HG02884 (cell line): ENCODE measurements around the gene ADAMTS2.

Experiments
- ATAC-seq: cut with Tn5 transposase; IDR thresholded peaks from one replicate; pipeline ENCODE4 v1.9.1; 2021; ENCODE audit warnings: mild to moderate bottlenecking, moderate library complexity; ENCODE audit not compliant: unreplicated experiment

ADAMTS2 gene

DNA sequence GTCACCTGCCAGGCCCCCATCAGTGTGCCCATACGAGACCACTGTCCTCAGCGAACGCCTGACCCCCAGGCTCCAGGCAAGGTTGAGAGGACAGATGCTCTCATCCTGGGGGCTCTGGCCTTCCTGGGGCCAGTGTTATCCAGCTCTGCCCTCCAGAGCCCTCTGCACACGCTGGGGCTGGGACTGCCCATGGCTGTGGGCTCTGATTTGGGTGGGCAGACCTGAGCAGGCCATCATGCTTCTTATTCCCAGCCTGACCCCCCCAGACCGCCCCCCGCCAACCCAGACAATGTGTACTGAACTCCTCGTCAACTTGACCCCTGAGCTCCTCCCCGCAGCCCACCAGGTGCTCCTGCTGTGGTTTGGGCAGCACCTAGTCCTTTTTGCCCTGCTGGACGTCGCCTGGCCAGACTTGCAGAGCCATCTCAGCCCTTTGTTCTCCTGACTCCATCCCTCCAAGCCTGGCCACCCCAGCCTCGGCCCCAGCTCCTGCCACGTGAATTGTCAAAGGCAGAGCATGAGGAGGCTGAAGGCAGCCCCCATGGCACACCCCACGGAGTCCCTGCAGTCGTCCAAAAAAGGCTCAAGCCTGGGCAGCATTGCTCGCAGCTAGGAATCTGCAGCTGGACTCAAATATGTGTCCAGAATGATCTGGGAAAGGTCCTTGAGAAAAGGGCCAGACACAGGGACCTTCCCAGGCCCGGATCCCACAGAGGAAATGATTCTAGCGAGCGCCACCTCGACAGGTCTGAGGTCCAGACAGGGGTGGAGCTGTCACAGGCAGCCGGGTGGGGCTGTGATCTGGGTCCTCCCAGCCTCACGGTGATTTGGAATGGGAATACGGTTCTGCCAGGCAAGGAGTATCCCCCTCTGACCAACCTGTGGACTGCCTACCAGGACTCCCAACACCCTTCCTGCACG, 87.0 kb downstream of the ADAMTS2 start:
- ATAC-seq = no peak

DNA sequence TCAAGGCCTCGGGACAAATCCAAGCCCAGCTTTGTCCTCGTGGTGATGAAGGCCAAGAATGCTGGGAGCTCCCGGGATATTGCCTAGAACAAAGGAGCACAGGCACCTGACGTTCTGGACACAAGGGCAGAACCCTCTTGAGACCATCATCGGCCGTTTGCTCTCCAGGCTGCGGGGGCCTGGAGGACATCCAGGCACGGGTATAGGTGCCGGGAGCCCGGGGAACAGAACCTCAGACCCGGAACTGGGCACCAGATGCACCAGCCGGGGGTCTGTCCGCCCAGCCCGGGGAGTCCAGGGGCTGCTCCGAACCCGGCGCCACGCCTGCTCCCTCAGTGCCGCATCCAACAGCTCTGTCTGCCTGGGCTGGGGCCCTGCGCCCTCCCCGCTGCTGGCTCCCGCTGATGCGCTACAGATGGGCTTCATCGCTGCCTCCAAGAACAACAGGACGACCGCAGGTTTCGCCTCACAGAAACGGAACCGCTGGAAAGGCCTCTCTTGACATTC, 88.0 kb downstream of the ADAMTS2 start:
- ATAC-seq = no peak

DNA sequence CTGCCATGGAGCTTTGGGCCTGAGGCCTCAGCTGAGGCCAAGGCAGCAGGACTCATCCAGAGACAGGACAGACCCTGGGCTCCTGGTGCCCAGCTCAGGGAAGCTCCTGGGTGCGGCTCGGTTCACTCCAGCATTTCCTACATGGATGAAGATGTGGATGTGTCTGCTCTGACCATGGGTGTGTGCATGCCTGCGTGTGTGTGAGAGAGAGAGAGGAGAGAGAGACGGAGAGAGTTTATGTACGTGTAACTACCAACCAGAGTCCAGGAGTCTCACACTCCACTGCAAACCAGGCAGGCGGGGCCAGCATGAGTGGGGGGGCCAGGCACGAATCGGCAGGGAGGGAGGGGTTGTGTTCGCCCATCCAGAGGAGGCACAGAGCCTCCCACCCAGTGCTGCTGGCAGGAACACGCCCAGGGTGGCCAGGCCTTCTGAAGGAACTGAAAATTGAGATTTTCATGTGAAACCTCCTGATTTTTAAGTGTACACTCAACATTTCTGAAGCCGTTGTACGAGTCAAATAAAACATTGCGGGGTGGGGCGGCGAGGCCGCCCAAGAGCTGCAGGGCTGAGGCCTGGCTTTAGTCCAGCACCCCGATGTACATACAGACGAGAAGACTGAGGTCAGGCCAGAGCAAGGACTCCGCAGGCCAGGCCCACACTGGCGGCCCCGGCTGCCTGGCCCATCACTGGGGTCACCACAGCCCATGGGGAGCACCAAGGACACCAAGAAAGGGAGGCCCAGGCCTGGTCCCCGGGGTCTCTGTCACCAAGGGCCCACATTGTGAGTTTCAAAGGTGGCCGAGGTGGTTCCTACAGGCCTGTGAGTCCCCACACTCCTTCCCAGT, 88.7 kb downstream of the ADAMTS2 start:
- no peak for ATAC-seq

DNA sequence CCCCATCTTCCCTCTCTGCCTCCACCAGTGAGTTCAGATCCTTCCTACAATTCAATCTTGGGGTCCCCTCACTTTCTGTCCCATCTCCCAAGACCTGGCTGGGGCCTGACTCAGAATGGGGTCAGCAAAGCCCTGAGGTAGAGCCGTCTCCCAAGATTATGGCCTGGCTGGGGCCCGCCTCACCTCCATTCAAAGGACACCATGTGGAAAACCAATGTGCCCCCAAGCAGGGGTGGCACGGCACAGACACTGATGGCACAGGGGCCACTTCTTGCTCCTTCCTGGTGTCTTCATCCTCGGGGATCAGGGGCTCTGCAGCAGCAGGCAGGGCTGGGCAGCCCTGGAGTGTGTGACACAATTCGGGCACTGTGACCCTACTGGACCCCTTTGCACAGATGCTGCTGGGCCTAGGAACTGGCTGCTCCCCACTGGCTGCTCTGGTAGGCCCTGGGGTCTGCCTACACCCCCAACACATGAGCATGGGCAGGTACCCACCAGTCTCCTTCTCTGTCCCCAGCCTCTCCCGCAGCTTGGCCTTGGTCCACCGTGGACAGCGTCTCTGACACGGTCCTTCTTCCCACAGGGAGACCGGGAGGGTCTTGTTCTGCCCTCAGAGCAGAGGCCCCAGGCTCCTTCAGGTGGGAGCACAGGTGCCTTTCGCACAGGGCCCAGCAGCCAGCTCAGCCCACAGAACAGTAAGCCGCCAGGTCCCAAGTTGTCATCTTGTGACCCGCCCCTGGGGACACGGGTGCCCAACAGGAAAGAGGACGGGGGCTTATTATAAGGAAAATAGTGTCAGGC, 89.5 kb downstream of the ADAMTS2 start:
- no peak for ATAC-seq

DNA sequence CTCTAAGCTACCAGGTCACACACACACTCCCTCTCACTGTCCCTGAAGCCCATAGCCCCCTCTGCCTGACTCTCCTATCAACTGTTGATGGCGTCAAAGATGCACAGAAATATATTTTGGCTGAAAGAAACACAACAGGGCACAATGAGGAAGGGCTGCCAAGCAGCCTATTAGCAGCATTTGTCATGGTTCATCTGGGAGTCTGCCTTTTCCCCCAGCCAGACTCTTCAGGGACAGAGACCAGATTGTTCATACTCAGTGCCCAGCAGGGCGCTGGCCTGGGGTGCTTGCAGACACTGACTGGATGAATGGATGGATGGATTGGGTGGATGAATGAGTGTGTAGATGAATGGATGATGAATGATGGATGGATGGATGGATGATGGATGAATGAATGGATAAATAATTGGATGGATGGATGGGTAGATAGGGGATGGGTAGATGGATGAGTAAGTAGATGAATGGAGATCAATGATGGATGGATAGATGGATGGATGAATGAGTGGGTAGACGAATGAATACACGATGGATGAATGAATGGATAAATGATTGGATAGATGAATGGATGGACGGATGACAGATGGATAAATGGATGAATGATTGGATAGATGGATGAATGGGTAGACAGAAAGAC, 90.5 kb downstream of the ADAMTS2 start:
- no peak for ATAC-seq

DNA sequence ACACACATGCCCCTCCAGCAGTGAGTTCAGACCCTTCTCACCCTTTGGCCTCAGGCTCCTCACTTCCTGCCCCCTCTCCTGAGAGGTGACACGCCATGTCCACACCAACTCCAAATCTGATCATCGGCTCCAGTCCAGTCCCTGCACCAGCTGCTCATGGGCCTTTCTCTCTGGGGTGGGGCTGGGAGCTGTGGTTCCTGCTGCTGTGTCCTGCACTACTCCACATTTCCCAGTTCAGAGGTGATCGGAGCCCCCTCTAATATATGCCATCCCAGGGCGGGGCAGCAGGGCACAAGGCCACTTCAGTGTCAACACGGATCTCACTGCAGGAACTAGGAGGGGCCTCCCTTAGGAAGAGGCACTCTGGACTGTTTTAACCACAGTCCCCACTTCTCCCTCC, 91.5 kb downstream of the ADAMTS2 start:
- no peak for ATAC-seq

DNA sequence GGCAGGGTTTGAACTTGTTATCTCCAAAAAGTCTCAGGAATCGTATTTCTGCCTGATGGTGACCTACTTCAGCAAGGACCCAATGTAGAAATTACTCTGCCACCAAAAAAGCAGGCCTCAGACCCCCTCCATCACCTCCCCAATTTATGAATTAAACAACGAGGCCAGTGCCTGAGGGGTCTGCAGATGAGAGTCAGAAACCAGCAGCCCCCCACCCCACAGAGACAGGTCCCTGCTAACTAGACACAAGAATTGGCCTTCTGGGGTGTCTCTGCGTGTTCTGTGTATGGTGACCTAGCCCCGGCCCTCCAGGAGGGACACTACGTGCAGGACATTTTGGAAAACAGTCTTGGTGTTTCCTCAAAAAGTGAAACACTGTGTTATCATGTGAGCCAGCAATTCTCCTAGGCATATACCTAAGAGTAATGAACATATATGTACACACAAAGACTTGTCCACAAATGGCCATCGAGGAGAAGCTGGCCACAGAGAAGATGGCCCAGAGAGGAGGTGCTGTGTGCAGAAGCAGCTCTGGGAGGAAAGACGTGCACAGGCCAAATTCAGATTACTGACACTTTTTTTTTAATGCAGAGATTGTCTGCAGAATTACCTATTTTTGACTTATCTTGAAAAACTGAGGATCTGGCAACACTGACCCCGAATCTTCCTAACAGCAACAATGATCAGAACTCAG, 93.8 kb downstream of the ADAMTS2 start:
- no peak for ATAC-seq

DNA sequence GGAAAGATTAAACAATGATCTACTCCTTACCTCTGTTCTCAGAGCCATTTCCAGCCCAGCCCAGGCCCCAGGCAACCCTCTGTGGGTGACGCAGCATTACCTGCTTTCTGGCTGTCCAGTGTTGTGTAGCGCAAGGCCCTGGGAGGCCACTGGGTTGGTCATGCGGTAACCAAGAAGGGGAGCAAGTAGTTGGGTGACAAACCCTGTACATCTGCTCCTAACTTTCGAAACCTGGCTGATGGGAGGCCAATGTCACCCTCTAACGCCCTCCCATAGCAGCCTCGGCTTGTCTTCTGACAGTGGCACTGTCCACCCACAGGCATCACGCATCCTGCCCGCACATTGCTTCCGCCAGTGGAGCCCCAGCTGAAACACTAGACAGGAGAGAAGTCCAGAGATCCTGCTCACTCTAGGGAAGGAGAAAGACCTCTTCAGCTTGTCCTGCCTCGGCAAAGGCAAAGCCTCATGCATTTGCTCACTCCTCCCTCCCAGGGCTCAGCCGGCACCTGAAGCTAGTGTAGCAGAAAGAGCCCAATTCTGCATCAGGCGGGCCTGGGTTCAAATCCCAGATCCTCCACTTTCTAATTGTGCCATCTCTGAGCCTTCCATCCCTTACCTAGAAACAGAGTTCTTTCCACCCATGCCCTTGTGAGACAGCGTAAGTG, 94.6 kb downstream of the ADAMTS2 start:
- no peak for ATAC-seq

DNA sequence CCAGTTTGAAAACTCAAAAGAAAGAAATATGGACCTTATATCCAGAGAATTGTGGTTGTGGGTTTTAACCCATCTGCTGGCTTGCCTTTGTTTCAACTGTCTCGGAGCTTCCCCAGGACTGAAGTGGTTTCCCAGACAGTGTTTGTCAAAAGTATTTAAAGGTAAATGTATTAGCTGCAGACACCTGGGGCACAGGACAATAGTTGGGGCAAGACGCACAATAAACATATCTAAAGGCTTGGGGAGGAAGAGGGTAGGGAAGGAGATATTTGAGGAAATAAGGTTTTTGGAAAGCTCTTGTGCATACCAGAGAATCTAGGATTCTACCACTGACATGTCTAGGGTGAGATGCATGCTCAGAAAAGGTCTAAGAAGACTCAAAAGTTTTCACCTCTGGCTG, 99.0 kb downstream of the ADAMTS2 start:
- no peak for ATAC-seq

DNA sequence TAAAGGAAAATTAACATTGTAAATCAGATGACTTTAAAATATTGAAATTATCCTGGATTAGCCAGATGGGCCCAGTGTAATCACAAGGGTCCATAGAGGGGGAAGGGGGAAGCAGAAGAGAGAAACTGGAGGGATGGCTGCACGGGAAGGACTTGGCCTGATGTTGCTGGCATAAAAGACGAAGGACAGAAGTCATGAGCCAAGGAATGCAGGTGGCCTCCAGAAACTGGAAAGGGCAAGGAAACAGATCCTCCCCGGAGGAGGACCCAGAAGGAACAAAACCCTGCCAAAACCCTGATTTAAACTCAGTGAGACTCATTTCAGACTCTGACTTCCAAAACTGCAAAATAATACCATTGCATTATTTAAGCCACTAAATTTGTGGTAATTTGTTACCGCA, 100.2 kb downstream of the ADAMTS2 start:
- ATAC-seq = no peak

DNA sequence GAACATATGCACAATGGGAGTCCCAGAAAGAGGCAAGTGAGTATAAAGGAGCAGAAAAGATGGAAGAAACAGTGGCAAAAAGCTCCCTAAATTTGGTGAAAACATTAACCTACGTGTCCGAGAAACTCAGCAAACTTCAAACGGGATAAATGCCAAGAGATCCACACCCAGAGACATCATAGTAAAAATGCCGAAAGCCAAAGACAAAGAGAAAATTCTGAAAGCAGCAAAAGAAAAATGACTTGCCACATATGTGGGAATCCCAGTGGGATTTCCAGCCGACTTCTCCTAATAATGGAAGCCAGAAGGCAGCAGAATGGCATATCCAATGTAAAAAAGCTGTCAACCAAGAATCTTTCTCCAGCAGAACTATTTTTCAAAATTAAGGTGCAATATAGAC, 101.2 kb downstream of the ADAMTS2 start:
- no peak for ATAC-seq

DNA sequence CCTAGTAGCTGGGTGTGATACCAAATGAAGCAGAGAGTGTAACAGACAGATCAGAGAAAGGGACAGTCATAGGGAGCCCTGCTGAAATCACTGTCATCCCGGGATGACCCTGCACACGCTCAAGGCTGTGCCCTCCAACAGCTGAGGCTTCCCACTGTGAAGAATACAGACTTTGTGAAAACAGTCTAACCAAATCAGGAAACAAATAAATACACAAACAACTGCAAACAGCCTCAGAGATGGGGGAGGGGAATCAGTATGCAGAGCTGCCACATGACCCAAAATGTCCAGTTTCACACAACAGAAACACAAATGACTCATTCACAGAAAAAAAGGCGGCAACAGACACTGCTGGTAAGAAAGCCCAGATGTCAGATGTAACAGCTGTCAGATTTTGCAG, 101.9 kb downstream of the ADAMTS2 start:
- no peak for ATAC-seq

DNA sequence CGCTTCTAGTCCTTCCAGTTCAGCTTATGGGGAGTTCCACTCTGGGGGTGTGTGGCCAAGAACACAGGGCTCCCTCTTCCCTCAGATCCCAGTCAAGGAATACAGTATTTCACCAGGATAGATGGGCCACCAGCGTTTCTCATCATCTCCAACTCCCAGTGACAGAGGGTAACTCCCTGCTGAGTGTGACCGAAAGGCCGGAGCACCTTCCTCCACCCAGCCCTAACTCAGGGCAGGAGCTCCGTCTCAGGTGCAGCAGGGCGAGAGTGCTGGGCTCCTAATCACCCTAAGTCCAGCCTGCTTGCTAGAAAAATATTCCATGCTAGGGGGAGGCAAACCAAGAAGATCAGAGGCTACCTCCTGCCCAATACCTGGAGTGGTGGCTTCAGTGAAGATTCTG, 102.6 kb downstream of the ADAMTS2 start:
- no peak for ATAC-seq

DNA sequence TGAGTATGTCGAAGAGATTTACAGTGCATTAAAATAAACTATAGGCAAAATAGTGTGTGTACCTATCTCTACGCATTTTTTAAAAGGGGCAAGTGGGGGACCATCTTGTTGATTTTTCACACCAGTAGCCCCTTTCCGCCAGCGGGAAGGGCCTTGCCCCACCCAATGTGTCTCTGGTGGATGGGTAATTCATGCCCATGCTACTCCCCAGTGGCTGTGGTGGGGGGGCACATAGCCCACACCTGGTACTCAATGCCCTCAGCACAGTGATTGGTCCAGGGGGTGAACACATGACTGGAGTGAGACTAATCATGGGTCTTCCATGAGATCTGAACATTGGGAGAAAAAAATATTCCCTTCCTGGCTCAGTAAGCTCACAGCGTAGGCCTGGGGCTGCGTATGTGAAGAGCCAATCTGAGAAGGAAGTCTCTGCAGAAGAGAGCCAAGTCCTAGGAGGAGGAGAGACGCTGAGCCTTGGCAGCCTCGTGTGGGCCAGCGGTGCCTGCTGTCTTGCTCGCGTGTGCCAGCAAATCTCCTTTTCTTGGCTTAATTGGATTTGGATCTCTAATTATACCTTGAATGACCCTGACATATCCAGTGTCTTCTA, 103.4 kb downstream of the ADAMTS2 start:
- no peak for ATAC-seq

DNA sequence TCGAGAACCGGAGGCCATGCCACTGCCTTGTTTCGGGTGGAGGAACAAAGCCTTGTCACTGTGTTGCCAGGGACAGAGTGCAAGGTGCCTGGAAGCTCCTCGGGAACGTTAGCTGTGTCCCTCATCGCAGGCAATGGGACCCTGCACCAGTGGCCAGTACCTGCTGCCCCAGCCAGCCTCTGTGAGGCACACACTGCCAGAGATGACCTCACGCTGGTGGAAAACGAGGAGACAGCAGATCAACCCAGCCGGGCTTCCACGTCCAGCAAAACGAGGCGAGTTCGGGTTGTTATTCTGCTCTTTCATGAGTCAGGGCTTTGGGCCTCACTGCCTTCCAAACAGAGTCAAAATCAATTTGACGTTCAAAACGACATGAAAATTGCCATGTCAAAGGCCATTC, 104.1 kb downstream of the ADAMTS2 start:
- no peak for ATAC-seq

DNA sequence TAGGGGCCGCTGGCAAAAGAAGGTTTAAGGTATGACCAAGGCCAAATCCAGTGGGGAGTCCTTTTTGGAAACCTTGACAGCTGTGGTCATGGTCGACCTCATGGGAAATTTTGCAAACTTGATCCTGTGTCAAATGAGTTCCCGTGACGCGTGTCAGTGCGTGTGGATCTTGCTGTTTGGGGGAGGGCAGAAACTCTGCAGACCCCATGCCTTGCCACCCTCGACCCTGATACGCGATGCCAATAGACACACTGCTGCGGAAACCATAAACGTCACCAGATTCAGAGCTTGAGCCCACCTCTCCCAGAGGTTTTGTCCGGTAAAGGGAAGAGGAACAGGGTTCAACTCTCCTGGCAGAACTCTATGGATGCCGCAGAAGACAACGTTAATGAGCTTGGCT, 104.7 kb downstream of the ADAMTS2 start:
- no peak for ATAC-seq

DNA sequence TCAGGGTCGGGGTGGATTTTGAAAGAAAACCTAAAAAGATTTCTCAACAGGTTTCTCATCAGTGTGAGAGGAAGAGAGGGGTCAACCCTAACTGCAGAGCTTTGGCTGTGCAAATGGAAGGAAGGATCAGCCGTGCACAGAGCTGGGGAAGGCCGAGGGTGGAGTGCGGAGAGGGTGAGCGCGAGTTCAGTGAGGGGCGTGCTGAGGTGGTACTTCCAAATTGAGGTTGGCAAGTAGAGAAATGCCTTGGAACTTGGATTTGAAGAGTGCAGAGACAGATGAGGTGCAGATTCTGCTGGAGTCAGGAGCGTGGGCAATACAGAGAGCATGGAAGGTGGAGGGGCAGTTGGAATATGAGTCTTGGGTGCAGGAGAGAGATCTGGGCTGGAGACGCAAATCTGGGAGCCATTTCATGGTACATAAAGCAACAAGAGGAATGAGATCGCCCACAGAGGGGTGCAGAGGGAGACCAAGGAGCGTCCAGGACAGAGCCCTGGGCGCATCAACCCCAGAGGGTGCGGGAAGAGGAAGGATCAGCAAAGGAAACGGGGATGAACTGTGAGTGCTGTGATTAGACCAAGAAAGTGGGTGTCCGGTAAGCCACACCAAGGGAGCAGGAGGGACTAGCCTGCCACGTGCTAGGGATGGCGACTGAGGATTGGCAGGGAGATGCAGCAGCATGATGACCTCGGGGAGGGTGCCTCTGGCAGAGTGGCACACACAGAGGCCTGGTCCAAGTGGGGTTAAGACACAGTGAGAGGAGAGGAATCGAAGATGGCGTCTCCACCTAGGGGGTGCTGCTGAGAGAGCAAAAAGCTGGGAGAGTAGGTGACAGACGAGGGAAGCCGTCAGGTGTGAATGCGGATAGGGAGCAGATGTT, 105.8 kb downstream of the ADAMTS2 start:
- ATAC-seq = no peak

DNA sequence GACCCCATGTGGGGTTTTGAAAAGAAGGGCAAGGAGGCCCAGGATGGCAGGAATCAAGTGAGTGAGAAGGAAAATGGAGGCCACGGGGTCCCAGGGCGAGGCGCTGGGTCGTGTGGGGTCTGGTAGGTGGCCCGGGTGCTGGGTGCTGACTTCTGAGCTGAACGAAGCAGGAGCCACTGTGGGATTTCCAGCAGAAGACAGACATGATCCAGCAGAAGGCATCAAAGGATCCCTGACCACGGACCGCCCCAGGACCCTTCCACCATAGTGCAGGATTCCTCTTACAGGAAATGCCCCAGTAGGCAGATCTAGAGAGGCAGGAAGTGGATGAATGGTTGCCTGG, 106.7 kb downstream of the ADAMTS2 start:
- ATAC-seq = no peak
